DOHH2 (cell line): ENCODE data around the gene NOXO1.
A peak's percentile ranks its signal among the peaks of the same experiment; 100 is the strongest.

Experiments
- H3F3A ChIP-seq: fragments of 200-600 bp; sonication (generic), shearing (Covaris generic); 2 replicates; pipeline ENCODE4 v1.6.0; 2016; ENCODE audit warnings: antibody characterized with exemption, mild to moderate bottlenecking; ENCODE audit not compliant: control insufficient read depth, insufficient read depth
- H3K27ac ChIP-seq: fragments of 200-600 bp; sonication (generic); 2 replicates; pipeline ENCODE4 v1.5.1; 2014; ENCODE audit warnings: low read depth, mild to moderate bottlenecking, low read length, moderate library complexity
- H3K27me3 ChIP-seq: fragments of 200-600 bp; sonication (generic); 2 replicates; pipeline ENCODE4 v1.6.1; 2014; ENCODE audit warnings: mild to moderate bottlenecking, low read length, mixed read lengths; ENCODE audit not compliant: control insufficient read depth
- H3K36me3 ChIP-seq: fragments of 200-600 bp; sonication (generic); 2 replicates; pipeline ENCODE4 v1.6.1; 2014; ENCODE audit warnings: mild to moderate bottlenecking, low read length, moderate library complexity, mixed read lengths; ENCODE audit not compliant: control insufficient read depth
- H3K4me1 ChIP-seq: fragments of 200-600 bp; sonication (generic); 2 replicates; pipeline ENCODE4 v1.6.1; 2014; ENCODE audit warnings: mild to moderate bottlenecking, low read length, mixed read lengths; ENCODE audit not compliant: control insufficient read depth
- H3K4me2 ChIP-seq: fragments of 200-600 bp; sonication (generic); 2 replicates; pipeline ENCODE4 v1.6.0; 2014; ENCODE audit warnings: mild to moderate bottlenecking, low read length, moderate library complexity
- H3K4me3 ChIP-seq: fragments of 200-600 bp; sonication (generic); 2 replicates; pipeline ENCODE4 v1.5.1; 2014; ENCODE audit warnings: mild to moderate bottlenecking, low read length, mixed read lengths
- H3K79me2 ChIP-seq: fragments of 200-600 bp; sonication (generic); 2 replicates; pipeline ENCODE4 v1.6.1; 2014; ENCODE audit warnings: mild to moderate bottlenecking, low read length, mixed read lengths; ENCODE audit not compliant: control insufficient read depth
- H3K9me2 ChIP-seq: fragments of 200-600 bp; sonication (generic); replicated peaks from 2 replicates; pipeline ENCODE4 v1.6.1; 2014; ENCODE audit warnings: mild to moderate bottlenecking, low read length, mixed read lengths; ENCODE audit not compliant: control insufficient read depth
- H3K9me3 ChIP-seq: fragments of 200-600 bp; sonication (generic); 2 replicates; pipeline ENCODE4 v1.6.1; 2014; ENCODE audit warnings: antibody characterized with exemption, low read length, mixed read lengths; ENCODE audit not compliant: control insufficient read depth, insufficient read depth
- H4K20me1 ChIP-seq: fragments of 200-600 bp; sonication (generic); 2 replicates; pipeline ENCODE4 v1.6.0; 2014; ENCODE audit warnings: low read depth, mild to moderate bottlenecking, antibody characterized with exemption, low read length, moderate library complexity; ENCODE audit not compliant: control insufficient read depth, insufficient read depth
- CTCF ChIP-seq: fragments of 200-600 bp; sonication (generic); IDR thresholded peaks from one replicate; pipeline ENCODE4 v1.5.1; 2014; ENCODE audit warnings: antibody characterized with exemption, mild to moderate bottlenecking, low read depth, low read length; ENCODE audit not compliant: poor library complexity, severe bottlenecking
- EZH2phosphoT487 ChIP-seq: fragments of 200-600 bp; sonication (generic); IDR thresholded peaks from 2 replicates; pipeline ENCODE4 v1.6.1; 2017; ENCODE audit warnings: borderline replicate concordance, mild to moderate bottlenecking, antibody characterized with exemption, low read length, moderate library complexity, mixed read lengths

Gene NOXO1

DNA sequence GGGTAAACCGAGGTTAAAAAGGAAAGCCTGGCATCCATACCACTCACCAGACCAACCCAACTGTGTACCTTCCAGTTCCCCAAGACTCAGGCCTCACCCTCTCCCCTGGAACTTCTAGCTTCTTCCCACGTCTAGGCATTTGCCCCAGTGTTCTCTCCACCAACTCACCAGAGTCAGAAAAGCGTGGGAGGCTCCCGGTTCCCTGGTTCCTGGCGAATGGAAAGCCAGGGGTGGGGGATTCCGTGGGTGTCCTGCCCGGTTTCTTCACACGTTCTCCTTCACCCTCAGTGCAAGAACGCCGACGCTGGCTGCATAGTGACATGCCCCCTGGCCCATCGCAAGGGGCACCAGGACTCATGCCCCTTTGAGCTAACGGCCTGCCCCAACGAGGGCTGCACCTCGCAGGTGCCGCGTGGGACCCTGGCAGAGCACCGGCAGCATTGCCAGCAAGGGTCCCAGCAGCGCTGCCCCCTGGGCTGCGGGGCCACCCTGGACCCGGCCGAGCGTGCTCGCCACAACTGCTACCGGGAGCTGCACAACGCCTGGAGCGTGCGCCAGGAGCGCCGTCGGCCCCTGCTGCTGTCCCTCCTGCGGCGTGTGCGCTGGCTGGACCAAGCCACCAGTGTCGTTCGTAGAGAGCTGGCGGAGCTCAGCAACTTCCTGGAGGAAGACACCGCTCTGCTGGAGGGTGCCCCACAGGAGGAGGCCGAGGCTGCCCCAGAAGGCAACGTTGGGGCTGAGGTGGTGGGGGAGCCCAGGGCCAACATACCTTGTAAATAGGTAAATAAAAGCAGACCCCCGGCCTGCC lies 12.9 kb downstream of the NOXO1 start:
- Histone ChIP-seq H3K4me3 (no peak overlapping the region), H3K4me2 (no peak overlapping the region), H4K20me1 (peaks cover 7% of the 10 kb centered on the region), H3K27me3 (no peaks in the 10 kb centered on the region), H3F3A (peaks cover 16% of the 10 kb centered on the region), H3K27ac (no peak overlapping the region), H3K79me2 (peaks cover 65% of the 10 kb centered on the region), H3K4me1 (peaks cover 30% of the 10 kb centered on the region), H3K36me3 (peaks cover 44% of the 10 kb centered on the region), H3K9me3 (no peaks in the 10 kb centered on the region), H3K9me2 (no peaks in the 10 kb centered on the region)
- TF ChIP-seq CTCF (no peak), EZH2phosphoT487 (no peak)

DNA sequence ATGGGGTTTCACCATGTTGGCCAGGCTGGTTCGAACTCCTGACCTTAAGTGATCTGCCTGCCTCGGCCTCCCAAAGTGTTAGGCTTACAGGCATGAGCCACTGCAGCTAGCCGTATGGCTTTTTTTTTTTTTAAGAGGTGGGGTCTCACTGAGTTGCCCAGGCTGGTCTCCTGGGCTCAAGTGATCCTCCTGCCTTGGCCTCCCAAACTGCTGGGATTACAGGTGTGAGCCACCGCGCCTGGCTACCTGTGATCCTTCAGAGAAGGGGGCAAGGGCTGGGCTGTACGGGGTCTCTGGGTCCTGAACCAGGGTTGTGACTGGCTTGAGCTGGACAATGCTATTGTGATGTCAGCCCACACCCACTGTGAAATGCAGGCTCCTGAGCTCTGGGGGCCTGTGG lies 14.8 kb downstream of the NOXO1 start, which contains the start of gene RNF151:
RNF151 (plus strand) TSS at position 397 of the 400 bp plus-strand sequence. CDS start 26 bp downstream, outside the sequence.
- Histone ChIP-seq H3K4me3 (peak within 1 kb of the TSS; percentile 100), H4K20me1 (peaks cover 10% of the 10 kb centered on the region), H3K36me3 (peaks cover 57% of the 10 kb centered on the region), H3F3A (peaks cover 35% of the 10 kb centered on the region), H3K9me2 (no peaks in the 10 kb centered on the region), H3K27me3 (no peaks in the 10 kb centered on the region), H3K27ac (peak within 1 kb of the TSS; percentile 54; the same call in 1 of the 2 replicates), H3K4me2 (peak within 1 kb of the TSS; percentile 94), H3K4me1 (peaks cover 35% of the 10 kb centered on the region), H3K9me3 (no peaks in the 10 kb centered on the region), H3K79me2 (peaks cover 58% of the 10 kb centered on the region)
- TF ChIP-seq CTCF (no peak), EZH2phosphoT487 (no peak)

DNA sequence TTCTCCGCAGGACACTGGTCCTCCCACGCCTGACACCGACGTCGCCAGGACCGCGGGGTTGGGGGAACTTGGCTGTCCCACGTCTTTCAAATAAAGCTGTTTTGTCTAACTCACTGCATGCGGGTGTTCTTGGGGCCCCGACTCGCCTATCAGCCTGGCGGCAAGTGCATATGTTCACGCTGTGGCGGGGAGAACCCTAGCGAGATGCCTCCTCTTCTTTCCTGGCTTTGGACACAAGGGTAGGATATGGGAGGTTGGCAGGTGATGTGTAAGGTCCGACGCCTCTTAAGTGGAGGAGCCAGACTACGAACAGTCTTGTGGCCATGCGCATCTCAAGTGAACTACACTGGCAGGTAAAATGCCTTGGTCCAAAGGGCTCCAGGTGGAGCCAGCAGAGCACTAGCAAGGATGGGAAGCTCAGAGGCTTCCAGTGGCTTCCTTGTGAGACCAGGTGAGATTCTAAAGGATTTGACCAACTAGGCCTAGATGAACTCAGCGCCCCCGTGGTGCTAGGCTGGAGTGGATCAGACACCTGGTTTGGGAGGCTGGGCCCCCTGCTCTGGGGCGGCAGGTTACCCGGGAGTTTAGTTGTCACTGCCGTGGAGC lies 15.8 kb downstream of the NOXO1 start:
- TF ChIP-seq EZH2phosphoT487 (no peak), CTCF (no peak)
- Histone ChIP-seq H4K20me1 (peaks cover 10% of the 10 kb centered on the region), H3K27me3 (no peaks in the 10 kb centered on the region), H3K79me2 (peaks cover 56% of the 10 kb centered on the region), H3K9me3 (no peaks in the 10 kb centered on the region), H3K9me2 (no peaks in the 10 kb centered on the region), H3K4me3 (peak overlapping the region; percentile 100), H3F3A (peaks cover 44% of the 10 kb centered on the region), H3K27ac (peak overlapping the region; percentile 54), H3K4me1 (peaks cover 35% of the 10 kb centered on the region), H3K4me2 (peak overlapping the region; percentile 94), H3K36me3 (peaks cover 64% of the 10 kb centered on the region)
